Measurements from ENCODE around the gene GRM2. TPM values are rescaled to one million over a fixed set of nuclear protein-coding genes. Genes with fewer than 3 reads are reported as not detected.
"Not testable (repeated sequence)": the region's sequence is repeated elsewhere in the genome, so short reads cannot be mapped to it uniquely, and the experiment has no call there.

GRM2 gene
- total and polyA plus RNA-seq, 2 of the 8 experiments (the other 6 are each of a cell fraction or from before 2014, with no cell fraction given), result 3.9 to 10.5 TPM

DNA sequence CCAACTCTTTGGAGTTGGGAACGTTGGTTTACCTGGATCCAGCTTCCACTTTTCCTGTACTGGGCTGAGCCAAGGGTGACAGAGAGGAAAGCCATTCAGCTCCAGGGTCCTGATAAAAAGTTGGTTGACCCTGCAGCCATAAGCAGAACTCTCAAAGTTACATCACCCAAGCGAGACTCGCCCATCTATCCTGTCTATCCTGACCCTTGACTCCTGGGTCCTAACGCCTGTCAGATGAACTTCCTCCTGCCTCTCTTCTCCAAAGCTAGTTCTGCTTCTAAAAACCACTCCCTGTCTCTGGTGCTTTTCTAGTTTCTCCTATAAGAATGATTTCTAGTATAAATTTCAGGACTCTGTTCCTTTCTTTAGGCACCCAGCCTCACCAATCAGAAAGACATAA is 36.1 kb downstream of the GRM2 start:
- peak; percentile 82 for TF ChIP-seq FOSL1 (IDR thresholded peaks at IDR 0.05; ENCODE audit: insufficient read depth, low read depth, low read length)
- H3K27me3 ChIP-seq (replicated peaks in 1 of 4; ENCODE audit: control insufficient read depth in 3 of 4, extremely low read depth in 1 of 4, insufficient read depth in 3 of 4, low read length in 3 of 4), result not testable (repeated sequence)

More for the DNA sequence above, 36.1 kb downstream of the GRM2 start:
- not testable (repeated sequence) for H3K56ac ChIP-seq (replicated peaks; ENCODE audit: insufficient read length, low read depth, low read length); H3K23ac ChIP-seq (ENCODE audit: insufficient read length); H4K91ac ChIP-seq (replicated peaks; ENCODE audit: insufficient read length, low read length); H4K20me1 ChIP-seq (replicated peaks in 1 of 2; ENCODE audit: control insufficient read depth in 1 of 2, insufficient read depth in 2 of 2, low read length in 2 of 2); H3K23me2 ChIP-seq (ENCODE audit: low read depth, low read length); H2BK5ac ChIP-seq (ENCODE audit: low read depth, low read length); H3K14ac ChIP-seq (ENCODE audit: insufficient read length); H3K18ac ChIP-seq (ENCODE audit: extremely low read depth, low read length); H2AK5ac ChIP-seq (ENCODE audit: low read depth, low read length); H2BK20ac ChIP-seq (ENCODE audit: low read length); H4K8ac ChIP-seq (ENCODE audit: extremely low read depth, insufficient read depth, low read length); H3K9ac ChIP-seq (replicated peaks in 1 of 4; ENCODE audit: extremely low read depth in 1 of 4, low read depth in 3 of 4, low read length in 3 of 4); H2BK12ac ChIP-seq (ENCODE audit: low read depth, low read length); FAIRE-seq; H3K27ac ChIP-seq (ENCODE audit: low read depth, low read length); DNase-seq (ENCODE audit: low read depth in 1 of 2, low spot score in 2 of 2); H3K9me3 ChIP-seq (ENCODE audit: insufficient read depth in 2 of 2, low read depth in 1 of 2, low read length in 1 of 2); H2BK120ac ChIP-seq (replicated peaks; ENCODE audit: low read depth, low read length); H3K79me2 ChIP-seq (ENCODE audit: control insufficient read depth in 1 of 2, insufficient read depth in 2 of 2, low read length in 2 of 2); H3K36me3 ChIP-seq (ENCODE audit: control insufficient read depth in 2 of 4, insufficient read depth in 4 of 4, low read length in 3 of 4); H4K5ac ChIP-seq (ENCODE audit: insufficient read length, low read depth, low read length); H3K4ac ChIP-seq (replicated peaks; ENCODE audit: insufficient read length, low read depth, low read length); H2BK15ac ChIP-seq (ENCODE audit: low read length); H3K4me1 ChIP-seq (replicated peaks in 1 of 4; ENCODE audit: control insufficient read depth in 3 of 4, insufficient read depth in 4 of 4, low read length in 3 of 4); H3K79me1 ChIP-seq (ENCODE audit: low read depth, low read length)
- H3K4me2 ChIP-seq (ENCODE audit: insufficient read depth in 1 of 2, low read depth in 2 of 2, low read length in 2 of 2), result peak overlapping the region in 1 of 2 experiments; percentile 35; a peak in 1 of 4 replicates
- ChIA-PET CTCF (ENCODE audit: partially characterized antibody) (interaction anchor here (1.5 to 2.0 kb wide), 2 partner anchors 49 to 77 kb away, joined by 4 to 5 read pairs; no protein-coding TSS in a partner anchor), POLR2A (ENCODE audit: partially characterized antibody) (interaction anchor here (0.9 kb wide), 1 partner anchor 10 kb away, joined by 3 read pairs; no protein-coding TSS in a partner anchor)
- peak overlapping the region in 2 of 4 experiments; percentile 12 to 45; a peak in 2 of 8 replicates for H3K4me3 ChIP-seq (ENCODE audit: extremely low read depth in 1 of 4, insufficient read depth in 2 of 4, low read depth in 3 of 4, low read length in 4 of 4)
- 81% methylated on average over 4 of the region's 4 CpGs; no CpG with 5 or more reads in 1 of the 2 experiments for WGBS, 2 experiments (ENCODE audit: extremely low coverage in 1 of 2, insufficient coverage in 1 of 2, insufficient read length in 1 of 2, insufficient replicate concordance in 2 of 2, low coverage in 1 of 2, low lambda C conversion rate in 2 of 2, missing lambda C conversion rate in 1 of 2)
- peak overlapping the region; percentile 76 for H2AFZ ChIP-seq (ENCODE audit: low read length)

Measured in H1 (cell line).